ENCODE measurements around the gene APBA2.

The APBA2 gene

GRCh38 chr15:28931828-28932227, 46.1 kb downstream of the APBA2 start:
- H2AFZ ChIP-seq (ENCODE audit: low read length) = no peak overlapping the region
- no peaks in the 10 kb centered on the region for H3F3A ChIP-seq (ENCODE audit: insufficient read depth, low read length)
- H3K27me3 ChIP-seq (ENCODE audit: insufficient read depth, low read length) = no peaks in the 10 kb centered on the region
- no peak overlapping the region for H3K27ac ChIP-seq (ENCODE audit: low read depth, low read length, poor library complexity, severe bottlenecking)
- H3K9me2 ChIP-seq (ENCODE audit: low read depth, low read length) = no peaks in the 10 kb centered on the region
- H3K79me2 ChIP-seq (ENCODE audit: insufficient read depth, low read length) = no peaks in the 10 kb centered on the region
- TF ChIP-seq CTCF (IDR thresholded peaks at IDR 0.05; ENCODE audit: low read length) (no peak), EZH2 (IDR thresholded peaks at IDR 0.05; ENCODE audit: borderline replicate concordance, low read length) (no peak)
- no peak overlapping the region for H3K9ac ChIP-seq (ENCODE audit: low read length)
- H3K9me3 ChIP-seq (ENCODE audit: low read length) = no peaks in the 10 kb centered on the region
- H4K20me1 ChIP-seq (ENCODE audit: insufficient read depth, low read length) = no peaks in the 10 kb centered on the region
- no peaks in the 10 kb centered on the region for H3K36me3 ChIP-seq (ENCODE audit: insufficient read depth, low read length)
- H3K4me3 ChIP-seq (ENCODE audit: low read depth, low read length, poor library complexity, severe bottlenecking) = no peak overlapping the region
- H3K4me2 ChIP-seq (ENCODE audit: low read length) = no peak overlapping the region
- H3K4me1 ChIP-seq (ENCODE audit: insufficient read depth, low read length, severe bottlenecking) = no peaks in the 10 kb centered on the region

GRCh38 chr15:28932361-28932760, 46.6 kb downstream of the APBA2 start:
- no peaks in the 10 kb centered on the region for H3K36me3 ChIP-seq (ENCODE audit: insufficient read depth, low read length)
- no peak for TF ChIP-seq CTCF (IDR thresholded peaks at IDR 0.05; ENCODE audit: low read length)
- TF ChIP-seq EZH2 (IDR thresholded peaks at IDR 0.05; ENCODE audit: borderline replicate concordance, low read length) = no peak
- H3K27me3 ChIP-seq (ENCODE audit: insufficient read depth, low read length) = no peaks in the 10 kb centered on the region
- H3K9ac ChIP-seq (ENCODE audit: low read length) = no peak overlapping the region
- no peaks in the 10 kb centered on the region for H3K9me2 ChIP-seq (ENCODE audit: low read depth, low read length)
- H3K4me1 ChIP-seq (ENCODE audit: insufficient read depth, low read length, severe bottlenecking) = no peaks in the 10 kb centered on the region
- no peaks in the 10 kb centered on the region for H3F3A ChIP-seq (ENCODE audit: insufficient read depth, low read length)
- H3K79me2 ChIP-seq (ENCODE audit: insufficient read depth, low read length) = no peaks in the 10 kb centered on the region
- H3K4me3 ChIP-seq (ENCODE audit: low read depth, low read length, poor library complexity, severe bottlenecking) = no peak overlapping the region
- no peak overlapping the region for H3K27ac ChIP-seq (ENCODE audit: low read depth, low read length, poor library complexity, severe bottlenecking)
- H2AFZ ChIP-seq (ENCODE audit: low read length) = no peak overlapping the region
- H3K9me3 ChIP-seq (ENCODE audit: low read length) = no peaks in the 10 kb centered on the region
- H3K4me2 ChIP-seq (ENCODE audit: low read length) = no peak overlapping the region
- H4K20me1 ChIP-seq (ENCODE audit: insufficient read depth, low read length) = no peaks in the 10 kb centered on the region

- Histone ChIP-seq H3K27me3 (ENCODE audit: insufficient read depth, low read length) (no peaks in the 10 kb centered on the region), H2AFZ (ENCODE audit: low read length) (no peak overlapping the region), H3F3A (ENCODE audit: insufficient read depth, low read length) (no peaks in the 10 kb centered on the region), H3K4me1 (ENCODE audit: insufficient read depth, low read length, severe bottlenecking) (no peaks in the 10 kb centered on the region), H3K79me2 (ENCODE audit: insufficient read depth, low read length) (no peaks in the 10 kb centered on the region), H3K27ac (ENCODE audit: low read depth, low read length, poor library complexity, severe bottlenecking) (no peak overlapping the region), H3K4me3 (ENCODE audit: low read depth, low read length, poor library complexity, severe bottlenecking) (no peak overlapping the region), H3K9me3 (ENCODE audit: low read length) (no peaks in the 10 kb centered on the region), H3K4me2 (ENCODE audit: low read length) (no peak overlapping the region), H3K9me2 (ENCODE audit: low read depth, low read length) (no peaks in the 10 kb centered on the region), H3K36me3 (ENCODE audit: insufficient read depth, low read length) (no peaks in the 10 kb centered on the region), H4K20me1 (ENCODE audit: insufficient read depth, low read length) (no peaks in the 10 kb centered on the region), H3K9ac (ENCODE audit: low read length) (no peak overlapping the region)
- no peak for TF ChIP-seq CTCF (IDR thresholded peaks at IDR 0.05; ENCODE audit: low read length)
- no peak for TF ChIP-seq EZH2 (IDR thresholded peaks at IDR 0.05; ENCODE audit: borderline replicate concordance, low read length)
These were observed 48.1 kb downstream of the APBA2 start for GRCh38 chr15:28933710-28934445.

All from OCI-LY1 (cell line).